GM03348 (cell line): ENCODE measurements around the gene MYL12A.
"Not testable (repeated sequence)": the region's sequence is repeated elsewhere in the genome, so short reads cannot be mapped to it uniquely, and the experiment has no call there.

Experiments
- DNase-seq: peaks from one replicate; pipeline ENCODE4 v3.0.0; 2012; ENCODE audit warnings: low spot score

MYL12A gene

GRCh38 chr18:3247240-3248061 is at the start of gene MYL12A:
Gene MYL12A, plus strand, starts transcription at chr18:3247801. Its CDS starts 5,447 bp downstream, at chr18:3253248.
- DNase-seq: peak; percentile 98

DNA sequence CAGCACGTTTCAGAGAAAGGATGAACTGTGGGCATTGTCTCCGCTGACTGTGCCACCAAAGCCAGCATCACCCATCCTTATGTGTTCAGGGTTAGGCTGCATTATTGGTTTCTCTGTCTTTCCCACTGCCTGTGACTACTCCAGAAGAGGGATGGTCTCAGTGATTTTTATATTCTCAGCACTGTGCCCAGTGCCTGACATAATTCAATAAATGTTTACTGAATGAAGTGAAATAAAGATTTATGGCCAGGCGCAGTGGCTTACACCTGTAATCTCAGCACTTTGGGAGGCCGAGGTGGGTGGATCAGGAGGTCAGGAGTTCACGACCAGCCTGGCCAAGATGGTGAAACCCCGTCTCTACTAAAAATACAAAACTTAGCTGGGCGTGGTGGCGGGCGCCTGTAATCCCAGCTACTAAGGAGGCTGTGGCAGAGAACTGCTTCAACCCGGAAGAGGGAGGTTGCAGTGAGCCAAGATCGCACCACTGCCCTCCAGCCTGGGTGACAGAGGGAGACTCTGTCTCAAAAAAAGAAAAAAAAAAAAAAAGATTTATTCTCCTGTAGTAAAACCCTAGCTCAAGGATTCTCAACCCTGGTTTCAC is 49.2 kb upstream of the MYL12A start:
- DNase-seq: not testable (repeated sequence)

DNA sequence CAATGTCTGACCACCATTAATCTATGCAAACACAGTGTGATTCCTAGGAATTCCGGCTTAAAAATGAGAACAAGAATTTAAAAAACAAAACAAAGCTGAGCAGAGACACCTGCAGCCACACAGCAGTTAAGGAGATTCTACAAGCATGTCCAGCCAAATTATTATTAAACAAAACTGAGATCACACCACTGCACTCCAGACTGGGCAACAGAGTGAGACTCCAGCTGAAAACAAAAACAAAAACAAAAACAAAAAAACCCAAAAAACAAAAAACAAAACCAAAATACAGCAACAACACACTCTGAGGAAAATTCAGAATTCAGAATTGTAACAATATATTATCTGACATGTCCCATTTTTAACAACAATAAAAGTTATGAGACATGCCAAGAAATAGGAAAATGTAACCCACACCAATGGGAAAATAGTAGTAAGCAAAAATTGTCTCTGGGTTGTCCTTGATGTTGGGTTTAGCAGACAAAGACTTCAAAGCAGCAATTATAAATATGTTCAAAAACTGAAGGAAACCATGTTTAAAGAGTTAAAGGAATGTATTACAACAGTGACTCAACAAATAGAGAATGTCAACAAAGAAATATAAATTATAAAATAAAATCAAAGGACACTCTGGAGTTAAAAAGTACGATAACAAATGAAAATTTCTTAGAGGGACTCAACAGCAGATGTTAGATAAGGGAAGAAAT is 47.5 kb upstream of the MYL12A start:
- no peak for DNase-seq

GRCh38 chr18:3205239-3205638 is 42.4 kb upstream of the MYL12A start:
- no peak for DNase-seq

DNA sequence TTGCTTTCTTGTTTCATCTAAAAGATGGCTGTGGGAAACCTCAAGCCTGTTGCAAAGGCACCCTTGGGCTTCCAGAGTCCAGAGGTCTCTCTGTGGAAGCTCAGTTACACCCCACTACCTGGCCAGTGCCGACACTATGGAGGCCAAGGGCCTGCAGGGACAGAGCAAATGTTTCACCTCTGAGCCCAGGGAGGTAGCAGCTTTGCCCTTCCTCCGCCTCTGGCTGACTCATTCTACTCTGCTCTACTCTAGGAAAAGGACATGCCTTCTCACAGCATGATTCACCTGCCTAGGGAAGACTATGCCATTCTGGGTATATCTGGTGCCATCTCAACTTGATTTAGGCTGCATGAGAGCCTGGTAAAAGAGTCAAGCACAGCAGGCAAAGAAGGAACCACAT is 40.0 kb upstream of the MYL12A start:
- DNase-seq: no peak

DNA sequence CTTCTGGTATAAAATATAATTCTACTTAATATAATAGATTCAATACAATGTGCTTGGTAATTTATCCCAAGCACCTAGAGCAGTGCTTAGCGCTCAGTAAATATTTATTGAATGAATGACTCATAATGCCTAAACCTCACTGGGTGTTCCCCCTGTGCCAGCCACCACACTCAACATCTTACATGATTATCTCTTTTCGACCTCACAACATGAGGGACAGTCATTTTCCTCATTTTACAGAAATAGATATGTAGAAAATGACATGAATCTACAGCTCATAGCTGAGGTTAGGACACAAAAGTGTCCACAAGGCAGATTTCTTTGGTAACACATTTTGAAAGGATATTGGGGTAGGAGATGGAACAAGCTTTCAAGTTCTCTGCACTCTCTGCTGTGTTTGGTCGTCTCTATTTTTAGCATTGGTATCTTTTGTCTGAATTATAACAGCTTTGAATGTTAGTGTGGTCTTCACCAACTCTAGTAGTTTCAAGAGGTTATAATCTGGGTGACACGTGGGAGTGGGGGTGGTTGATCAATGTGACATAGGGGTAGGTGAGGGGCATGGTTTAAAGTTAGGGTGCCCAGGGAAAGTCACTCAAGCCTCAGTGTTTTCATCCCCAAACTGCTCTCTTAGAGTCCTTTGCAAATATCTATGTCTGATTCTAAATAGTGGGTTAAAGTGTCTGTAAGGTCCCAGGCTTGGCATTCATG is 37.6 kb upstream of the MYL12A start:
- DNase-seq: no peak

DNA sequence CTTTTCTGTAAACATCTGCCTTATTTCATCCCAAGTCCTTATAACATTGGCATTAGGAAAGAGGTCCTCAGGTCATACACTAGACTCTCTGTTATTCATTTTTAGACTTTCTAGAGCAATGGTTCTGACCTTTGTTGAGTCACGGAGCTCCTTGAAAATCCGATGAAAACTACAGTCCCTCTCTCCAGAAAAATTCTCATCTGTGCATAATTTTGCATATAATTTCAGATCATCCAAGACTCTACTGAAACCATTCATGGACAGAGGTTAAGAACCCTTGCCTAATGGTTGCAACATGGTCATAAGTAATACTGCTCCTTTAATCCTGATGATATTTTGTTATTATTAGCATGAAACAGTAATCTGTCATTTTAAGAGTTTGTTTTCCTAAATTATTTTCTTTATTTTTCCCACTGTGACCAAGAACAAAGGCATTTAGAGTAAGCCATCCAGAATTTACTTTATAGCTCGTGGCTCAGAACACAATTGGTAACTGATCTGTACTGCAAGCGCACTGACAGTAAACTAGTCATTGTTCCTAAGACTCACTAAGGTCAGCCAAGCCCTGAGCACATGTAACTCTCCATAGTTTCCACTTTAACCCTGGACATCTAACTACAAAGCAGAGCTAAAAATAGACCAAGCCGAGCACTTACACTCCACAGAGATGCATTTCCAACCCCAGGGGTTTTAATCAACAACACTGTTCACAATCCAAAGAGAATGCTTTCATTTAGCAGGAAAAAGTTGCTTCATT is 36.2 kb upstream of the MYL12A start:
- peak; percentile 27 for DNase-seq

- no peak for DNase-seq
Observed at GRCh38 chr18:3212657-3213056, 34.9 kb upstream of the MYL12A start.

DNA sequence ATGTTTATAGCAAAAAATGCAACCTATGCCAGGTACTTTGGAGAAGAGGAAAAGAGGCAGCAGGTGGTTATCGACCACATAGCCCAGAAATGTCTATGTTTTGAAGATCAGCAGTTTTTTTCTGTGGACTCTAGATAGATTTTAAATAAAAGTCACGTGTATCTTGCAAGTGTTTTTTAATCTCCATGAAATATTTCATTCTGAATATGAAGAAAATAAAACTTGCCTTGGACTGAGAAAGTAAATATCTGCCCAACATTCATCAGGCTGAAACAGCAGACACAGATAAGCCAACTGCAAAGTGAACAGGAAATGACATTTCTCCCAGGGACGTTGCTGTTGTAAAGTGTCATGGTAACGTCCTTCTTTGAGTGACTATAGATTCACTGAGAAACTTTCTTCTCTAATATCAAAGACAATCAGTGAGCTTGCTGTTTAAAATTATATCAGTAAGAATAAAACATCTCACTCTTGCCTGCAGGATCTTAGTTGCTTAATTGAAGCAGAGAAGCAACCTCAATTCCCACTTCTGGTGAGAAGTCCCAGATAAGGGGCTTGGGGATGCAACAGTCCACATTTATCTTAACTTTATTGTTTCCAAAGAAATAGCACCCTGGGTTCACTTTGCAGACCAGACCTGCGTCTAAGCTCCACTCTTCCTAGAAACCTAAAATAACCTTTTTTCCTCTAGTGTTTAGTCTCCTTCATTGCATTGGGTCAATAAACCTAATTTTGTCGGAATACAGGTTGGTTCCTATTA is 34.1 kb upstream of the MYL12A start:
- DNase-seq: no peak

- no peak for DNase-seq
Observed at GRCh38 chr18:3214855-3215637, 32.6 kb upstream of the MYL12A start.

DNA sequence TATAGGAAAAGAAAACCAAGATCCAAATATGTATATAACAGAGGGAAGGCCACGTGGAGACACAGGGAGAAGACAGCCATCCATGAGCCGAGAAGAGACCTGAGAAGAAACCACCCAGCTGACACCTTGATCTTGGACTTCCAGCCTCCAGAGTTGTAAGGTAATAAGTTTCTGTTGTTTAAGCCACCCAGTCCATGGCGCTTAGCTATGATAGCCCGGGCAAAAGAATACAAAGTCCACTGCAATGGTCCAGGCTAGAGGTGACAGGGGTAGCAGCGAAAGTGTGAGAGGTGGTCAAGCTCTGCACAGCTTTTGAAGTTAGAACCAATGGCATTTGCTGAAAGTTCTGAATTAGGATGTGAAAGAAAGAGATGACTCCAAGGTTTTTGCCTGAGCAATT is 30.6 kb upstream of the MYL12A start:
- no peak for DNase-seq

DNA sequence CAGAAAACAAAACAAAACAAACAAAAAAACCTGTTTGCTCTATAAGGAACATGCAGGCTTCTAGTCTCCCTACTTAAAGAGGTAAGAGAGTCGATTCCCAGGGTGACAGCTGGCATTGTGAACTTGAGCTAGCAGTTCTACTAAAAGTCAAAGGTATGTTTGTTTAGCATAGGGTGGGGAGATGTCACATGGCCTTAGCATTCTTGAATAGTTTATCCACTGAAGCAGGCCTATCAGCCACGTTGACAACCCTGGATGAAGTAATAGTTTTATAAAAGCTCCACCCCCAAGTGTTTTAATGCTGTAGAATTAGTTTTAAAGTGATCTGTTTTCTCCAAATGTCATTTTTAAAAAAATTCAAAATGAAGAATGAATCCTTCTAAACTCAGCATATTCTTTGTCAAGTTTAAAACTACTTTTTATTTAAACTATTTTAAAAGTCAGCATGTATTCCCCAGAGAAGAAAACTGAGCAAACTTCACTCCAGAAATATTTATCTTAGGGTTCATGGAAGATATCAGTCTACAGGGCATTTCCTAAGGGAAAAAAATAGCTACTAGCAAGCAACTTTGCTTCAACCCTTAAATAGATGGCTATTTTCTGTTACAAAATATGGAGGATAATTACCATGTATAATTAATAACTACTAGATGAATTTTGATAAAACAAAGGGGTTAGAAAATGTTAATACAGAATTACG is 29.5 kb upstream of the MYL12A start:
- no peak for DNase-seq

DNA sequence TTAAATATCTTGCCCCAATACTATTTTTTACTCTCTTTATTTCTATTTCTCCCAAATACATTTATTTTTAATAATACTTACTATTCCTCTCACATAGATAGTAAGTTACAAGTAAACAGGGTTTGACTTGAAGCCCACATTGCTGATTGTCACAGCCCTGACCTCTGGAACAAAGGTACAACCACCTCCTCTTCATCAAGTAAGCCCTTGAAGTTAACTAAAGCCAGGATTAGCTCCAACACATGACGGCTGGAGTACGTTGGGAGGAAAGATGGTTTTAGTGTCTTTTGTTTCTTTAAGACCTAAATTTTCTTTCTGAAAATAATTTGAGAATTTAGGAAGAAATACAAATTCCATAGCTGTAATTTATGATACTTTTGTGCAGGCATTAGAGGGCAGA is 28.8 kb upstream of the MYL12A start:
- DNase-seq: no peak

DNA sequence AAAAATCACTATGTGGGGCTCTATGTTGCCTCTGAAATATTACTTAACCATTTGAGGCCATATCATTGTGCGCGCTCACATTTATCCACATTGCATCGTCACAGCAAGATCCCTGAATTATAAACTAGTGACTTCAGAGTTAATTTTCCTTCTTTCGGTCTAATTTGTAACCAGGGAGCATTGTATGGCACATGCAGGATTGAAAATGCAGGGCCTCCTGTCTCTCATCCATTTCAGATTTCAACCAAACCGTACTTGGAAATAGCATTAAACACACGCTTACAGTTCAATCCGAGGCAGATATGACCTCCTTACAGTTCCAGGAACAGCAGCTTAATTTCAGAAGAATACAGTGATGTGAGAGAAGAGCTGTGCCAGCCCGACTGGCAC is 28.4 kb upstream of the MYL12A start:
- DNase-seq: no peak

GRCh38 chr18:3219631-3220335 is 27.8 kb upstream of the MYL12A start, which contains the start of gene MYOM1:
Gene MYOM1, minus strand, starts transcription at chr18:3219968. Its CDS starts 4,745 bp downstream, at chr18:3215223.
- DNase-seq: no peak

DNA sequence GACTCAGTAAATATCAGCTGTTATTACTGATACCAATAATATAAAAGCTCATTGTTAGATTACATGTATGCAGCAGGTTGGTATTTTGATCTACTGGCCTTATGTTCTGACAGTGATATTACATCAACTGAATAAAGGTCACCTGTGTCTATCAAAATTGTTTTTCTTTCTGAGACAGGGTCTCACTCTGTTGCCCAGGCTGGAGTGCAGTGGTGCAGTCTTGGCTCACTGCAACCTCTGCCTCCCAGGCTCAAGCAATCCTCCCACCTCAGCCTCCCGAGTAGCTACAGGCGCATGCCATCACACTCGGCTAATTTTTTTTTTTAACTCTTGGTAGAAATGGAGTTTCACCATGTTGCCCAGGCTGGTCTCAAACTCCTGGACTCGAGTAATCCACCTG is 26.7 kb upstream of the MYL12A start:
- DNase-seq: not testable (repeated sequence)

DNA sequence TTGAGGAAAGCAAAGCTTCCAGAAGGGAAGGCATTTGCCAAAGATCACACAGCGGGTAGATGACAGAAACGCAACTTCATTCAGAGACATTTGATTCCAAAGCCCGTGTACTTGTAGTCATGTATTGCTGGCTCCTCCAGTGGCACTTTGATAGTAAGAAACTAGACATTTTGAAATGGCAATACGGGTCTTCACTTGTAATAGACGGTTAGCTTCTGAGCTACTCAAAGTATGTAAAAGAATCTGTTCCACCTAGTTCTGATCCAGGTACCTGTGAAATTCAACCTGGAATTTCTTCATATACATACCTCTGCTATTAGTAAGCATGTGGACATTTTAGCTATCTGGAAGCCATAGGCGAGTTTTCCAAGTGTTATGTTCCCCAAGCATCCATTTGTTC is 26.1 kb upstream of the MYL12A start:
- no peak for DNase-seq

- no peak for DNase-seq
Observed at GRCh38 chr18:3223356-3223755, 24.2 kb upstream of the MYL12A start.

- no peak for DNase-seq
Observed at GRCh38 chr18:3224223-3224622, 23.4 kb upstream of the MYL12A start.
